KOPT-K1 (cell line): ENCODE data around the gene FMNL2.

ENCODE experiments used
- H3K27ac ChIP-seq: fragments of 200-600 bp; sonication (generic); 2 replicates; pipeline ENCODE4 v1.5.1; 2016; ENCODE audit warnings: antibody characterized with exemption, mild to moderate bottlenecking, low read depth, low read length; ENCODE audit not compliant: poor library complexity, severe bottlenecking
- H3K36me3 ChIP-seq: fragments of 200-600 bp; sonication (generic); 2 replicates; pipeline ENCODE4 v1.5.1; 2017; ENCODE audit warnings: antibody characterized with exemption, mild to moderate bottlenecking, low read length, moderate library complexity; ENCODE audit not compliant: insufficient read depth
- H3K9me3 ChIP-seq: fragments of 200-600 bp; sonication (generic); 2 replicates; pipeline ENCODE4 v1.5.1; 2017; ENCODE audit warnings: antibody characterized with exemption, low read length, mild to moderate bottlenecking; ENCODE audit not compliant: insufficient read depth, poor library complexity, severe bottlenecking

The FMNL2 gene

GRCh38 chr2:152603166-152603565, 268.2 kb downstream of the FMNL2 start:
- H3K36me3 ChIP-seq: no peaks in the 10 kb centered on the region
- H3K9me3 ChIP-seq: no peaks in the 10 kb centered on the region
- no peak overlapping the region for H3K27ac ChIP-seq

GRCh38 chr2:152606081-152606480, 271.1 kb downstream of the FMNL2 start:
- H3K36me3 ChIP-seq: no peaks in the 10 kb centered on the region
- H3K9me3 ChIP-seq: no peaks in the 10 kb centered on the region
- H3K27ac ChIP-seq: no peak overlapping the region

- H3K9me3 ChIP-seq: no peaks in the 10 kb centered on the region
- no peak overlapping the region for H3K27ac ChIP-seq
- H3K36me3 ChIP-seq: no peaks in the 10 kb centered on the region
Measured at GRCh38 chr2:152606941-152607340, 272.0 kb downstream of the FMNL2 start.

GRCh38 chr2:152607793-152608300, 272.9 kb downstream of the FMNL2 start:
- Histone ChIP-seq H3K9me3 (no peaks in the 10 kb centered on the region), H3K27ac (no peak overlapping the region), H3K36me3 (no peaks in the 10 kb centered on the region)

- Histone ChIP-seq H3K36me3 (no peaks in the 10 kb centered on the region), H3K27ac (no peak overlapping the region)
Measured at GRCh38 chr2:152609154-152609553, 274.2 kb downstream of the FMNL2 start.

GRCh38 chr2:152609699-152610098, 274.7 kb downstream of the FMNL2 start:
- Histone ChIP-seq H3K9me3 (no peaks in the 10 kb centered on the region), H3K36me3 (no peaks in the 10 kb centered on the region), H3K27ac (no peak overlapping the region)

More at GRCh38 chr2:152609154-152609553, 274.2 kb downstream of the FMNL2 start:
- no peaks in the 10 kb centered on the region for H3K9me3 ChIP-seq

GRCh38 chr2:152611458-152612231, 276.7 kb downstream of the FMNL2 start:
- Histone ChIP-seq H3K9me3 (no peaks in the 10 kb centered on the region), H3K36me3 (no peaks in the 10 kb centered on the region), H3K27ac (no peak overlapping the region)

GRCh38 chr2:152613235-152613634, 278.3 kb downstream of the FMNL2 start:
- no peaks in the 10 kb centered on the region for H3K9me3 ChIP-seq
- H3K27ac ChIP-seq: no peak overlapping the region
- no peaks in the 10 kb centered on the region for H3K36me3 ChIP-seq

- H3K27ac ChIP-seq: no peak overlapping the region
- H3K9me3 ChIP-seq: no peaks in the 10 kb centered on the region
- H3K36me3 ChIP-seq: no peaks in the 10 kb centered on the region
Measured at GRCh38 chr2:152615177-152615576, 280.2 kb downstream of the FMNL2 start.

- Histone ChIP-seq H3K27ac (no peak overlapping the region), H3K9me3 (no peaks in the 10 kb centered on the region), H3K36me3 (no peaks in the 10 kb centered on the region)
Measured at GRCh38 chr2:152617456-152618192, 282.6 kb downstream of the FMNL2 start.

GRCh38 chr2:152618193-152618564, 283.2 kb downstream of the FMNL2 start:
- Histone ChIP-seq H3K36me3 (no peaks in the 10 kb centered on the region), H3K27ac (no peak overlapping the region), H3K9me3 (no peaks in the 10 kb centered on the region)

- H3K27ac ChIP-seq: no peak overlapping the region
- no peaks in the 10 kb centered on the region for H3K36me3 ChIP-seq
Measured at GRCh38 chr2:152620208-152620607, 285.2 kb downstream of the FMNL2 start.

GRCh38 chr2:152620985-152621384, 286.0 kb downstream of the FMNL2 start:
- Histone ChIP-seq H3K27ac (no peak overlapping the region), H3K36me3 (no peaks in the 10 kb centered on the region)

More at GRCh38 chr2:152620208-152620607, 285.2 kb downstream of the FMNL2 start:
- no peaks in the 10 kb centered on the region for H3K9me3 ChIP-seq

GRCh38 chr2:152622219-152622618, 287.2 kb downstream of the FMNL2 start:
- Histone ChIP-seq H3K27ac (no peak overlapping the region), H3K36me3 (no peaks in the 10 kb centered on the region), H3K9me3 (no peaks in the 10 kb centered on the region)

More at GRCh38 chr2:152620985-152621384, 286.0 kb downstream of the FMNL2 start:
- no peaks in the 10 kb centered on the region for H3K9me3 ChIP-seq

GRCh38 chr2:152623076-152623740, 288.2 kb downstream of the FMNL2 start:
- Histone ChIP-seq H3K9me3 (no peaks in the 10 kb centered on the region), H3K27ac (no peak overlapping the region), H3K36me3 (no peaks in the 10 kb centered on the region)
